Kidney glomerular epithelial cell (primary cell): ENCODE results near the gene POU2AF1.
"Not testable (repeated sequence)": the region's sequence is repeated elsewhere in the genome, so short reads cannot be mapped to it uniquely, and the experiment has no call there.

Experiments used
- DNase-seq: peaks from one replicate; lab custom pipeline; 2025; lab: John Stamatoyannopoulos, UW

Gene POU2AF1

DNA sequence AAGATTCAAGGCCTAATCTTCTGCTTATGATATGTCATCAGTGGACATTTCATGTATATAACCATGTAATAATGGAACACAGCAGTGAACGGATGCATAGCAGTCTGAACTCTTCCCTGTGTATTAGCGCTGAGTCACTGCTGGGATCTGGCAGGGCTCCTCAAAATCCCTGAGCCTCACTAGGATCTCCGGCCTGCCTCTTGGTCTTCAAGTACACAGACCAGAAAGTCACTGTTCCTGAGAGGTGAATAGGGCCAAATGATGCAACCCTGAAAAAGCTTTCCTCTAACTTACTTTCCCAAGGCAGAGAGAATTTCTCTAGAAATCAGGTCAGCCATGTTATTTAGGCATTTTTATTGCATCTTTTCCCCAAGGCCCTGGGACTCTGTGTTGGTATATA, 35.0 kb downstream of the POU2AF1 start:
- DNase-seq, result no peak

DNA sequence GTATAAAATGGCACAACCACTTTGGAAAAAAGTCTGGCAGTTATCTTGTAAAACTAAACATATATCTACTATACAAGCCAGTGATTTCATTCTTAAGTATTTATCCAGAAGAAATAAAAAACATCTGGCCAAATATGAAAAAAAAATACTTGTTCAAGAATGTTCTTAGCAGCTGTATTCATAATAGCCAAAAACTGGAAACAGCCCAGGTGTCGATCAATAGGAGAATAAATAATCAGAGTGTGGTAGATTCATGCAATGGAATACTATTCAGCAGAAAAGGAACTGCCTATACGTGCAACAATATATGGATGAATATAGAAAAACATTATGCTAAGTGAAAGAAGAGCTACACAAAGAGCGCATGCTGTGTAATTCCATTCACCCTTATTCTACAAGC, 36.7 kb downstream of the POU2AF1 start:
- no peak for DNase-seq

DNA sequence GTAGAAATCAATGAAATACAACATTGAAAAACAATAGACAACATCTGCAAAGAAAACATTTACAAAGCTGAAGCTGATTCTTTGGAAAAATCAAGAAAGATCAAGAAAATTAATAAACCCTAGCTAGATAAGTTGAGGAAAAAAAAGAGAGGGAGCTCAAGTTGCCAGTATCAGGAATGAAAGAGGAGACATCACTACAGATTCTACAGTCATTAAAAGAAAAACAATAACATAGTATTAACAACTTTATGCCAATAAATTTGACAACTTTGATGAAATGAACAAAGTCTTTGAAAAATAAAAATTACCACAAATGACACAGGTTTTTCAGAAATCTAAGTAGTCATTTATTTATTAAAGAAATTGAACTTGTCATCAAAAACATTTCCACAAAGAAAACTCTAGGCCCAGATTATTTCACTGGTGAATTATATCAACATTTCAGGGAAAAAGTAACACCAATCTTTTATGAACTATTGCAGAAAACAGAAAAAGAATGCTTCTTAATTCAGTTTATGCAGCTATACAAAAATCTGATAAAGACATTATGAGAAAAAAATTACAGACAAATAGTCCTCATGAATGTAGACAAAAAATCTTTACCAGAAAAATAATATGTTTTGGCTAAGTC, 39.2 kb downstream of the POU2AF1 start:
- DNase-seq, result no peak

DNA sequence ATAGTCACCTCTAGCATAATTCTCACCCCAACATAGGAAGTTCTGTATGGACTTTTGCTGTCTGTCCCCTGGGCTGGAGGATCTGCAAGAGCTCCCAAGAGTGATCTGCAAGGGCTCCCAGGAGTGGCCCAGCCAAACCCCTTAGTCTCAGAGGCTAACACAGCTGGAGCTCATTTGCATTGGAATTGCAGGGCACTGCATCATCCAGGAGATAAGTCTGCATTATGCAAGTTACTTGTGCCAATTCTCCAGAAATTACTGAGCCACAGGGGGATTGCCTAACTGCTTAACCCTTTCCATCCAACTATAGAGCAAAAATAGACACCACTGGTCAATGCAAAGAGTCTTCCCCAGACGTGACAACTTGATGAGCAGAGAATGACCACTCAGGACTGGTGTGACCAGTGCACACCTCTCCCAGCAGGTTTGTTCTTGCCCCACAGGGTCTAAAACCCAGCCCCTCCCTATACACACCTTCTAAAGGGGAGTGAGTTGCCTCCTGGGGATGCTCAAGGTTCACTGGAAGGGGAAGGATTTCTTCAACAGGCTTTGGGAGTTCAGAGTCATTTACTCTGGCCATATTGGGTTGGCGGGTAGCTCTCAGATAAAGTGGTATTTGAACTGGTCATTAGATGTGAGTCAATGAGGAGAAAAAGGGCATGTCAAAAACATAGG, 42.4 kb downstream of the POU2AF1 start:
- no peak for DNase-seq

DNA sequence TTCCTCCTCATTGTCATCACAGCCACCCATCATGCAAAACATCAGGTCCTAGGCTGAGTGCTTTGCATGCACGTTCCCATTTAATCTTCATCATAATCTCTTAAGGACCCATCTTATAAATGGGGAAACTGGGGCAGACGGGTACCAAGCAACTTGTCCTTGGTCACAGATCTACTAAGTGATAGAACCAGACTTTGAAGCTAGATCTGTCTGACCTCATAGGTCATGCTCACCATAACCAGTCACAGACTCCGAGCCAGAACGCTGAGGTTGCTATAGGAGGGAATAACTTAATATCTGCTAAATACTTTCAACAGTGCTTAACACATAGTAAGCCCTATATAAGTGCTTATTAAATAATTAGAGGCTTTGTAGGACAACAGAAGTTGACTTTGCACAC, 43.0 kb downstream of the POU2AF1 start:
- no peak for DNase-seq

DNA sequence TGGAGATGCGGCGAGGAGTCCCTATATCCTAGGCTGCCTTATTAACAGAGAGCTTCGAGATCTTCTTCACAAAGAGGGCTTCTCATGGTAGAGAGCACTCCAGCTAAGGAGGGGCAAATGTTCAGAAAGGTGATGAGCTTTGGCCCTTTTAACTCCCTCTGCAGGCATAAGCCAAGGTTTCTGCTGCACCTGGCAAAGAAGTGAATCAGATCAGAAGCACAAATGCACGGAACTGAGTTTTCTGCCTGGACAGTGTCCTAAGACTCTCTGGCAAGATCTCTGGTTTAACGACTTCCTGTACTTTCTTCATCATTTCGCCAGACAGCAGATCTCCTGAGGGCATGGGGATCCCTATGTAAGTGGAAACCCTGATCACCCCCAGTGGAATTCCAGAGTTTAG, 43.5 kb downstream of the POU2AF1 start:
- DNase-seq, result no peak

DNA sequence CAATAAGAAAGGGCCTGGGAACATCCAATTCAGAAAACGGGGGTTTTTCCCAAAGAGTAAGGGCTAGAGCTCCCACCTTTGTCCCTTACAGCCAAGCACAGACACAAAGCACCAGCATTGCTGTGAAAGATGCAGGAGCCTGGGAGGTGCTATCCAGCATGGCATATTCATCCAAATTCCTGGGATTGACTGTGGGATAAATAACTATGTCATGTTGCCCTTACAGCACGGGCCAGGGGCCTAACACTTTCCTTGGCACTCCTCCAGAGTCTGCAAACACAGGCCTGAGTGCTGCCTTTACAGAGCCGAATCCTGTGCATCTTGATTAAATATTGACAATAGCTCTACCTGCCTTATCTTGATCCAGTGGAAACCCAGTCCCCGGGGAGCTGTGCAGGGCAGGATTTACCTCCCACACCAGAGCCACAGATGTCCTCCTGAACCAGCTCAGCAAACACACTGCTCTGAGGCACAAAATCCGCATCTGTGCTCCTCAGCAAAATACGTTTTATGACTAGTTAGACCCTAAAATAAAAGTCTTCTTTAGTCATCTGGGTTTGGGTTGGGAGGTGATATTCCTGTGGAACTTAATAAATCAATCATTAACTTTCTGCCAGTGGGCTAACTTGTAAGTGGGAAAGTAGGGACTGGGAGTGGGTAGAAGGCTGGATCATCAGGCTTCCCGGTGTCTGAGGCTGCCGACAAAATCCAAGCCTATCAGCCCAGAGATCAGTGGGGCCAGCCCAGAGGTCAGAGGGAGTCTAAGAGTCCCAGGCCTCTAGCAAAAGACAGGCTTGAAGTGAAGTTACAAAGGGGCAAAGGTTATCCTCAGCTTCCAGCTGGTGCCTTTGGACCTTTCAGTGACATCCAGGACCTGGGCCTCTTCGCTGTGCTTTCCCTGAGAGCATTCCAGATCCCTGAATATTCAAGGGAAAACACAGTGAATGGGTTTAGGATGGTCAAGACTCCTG, 44.3 kb downstream of the POU2AF1 start:
- DNase-seq, result no peak

DNA sequence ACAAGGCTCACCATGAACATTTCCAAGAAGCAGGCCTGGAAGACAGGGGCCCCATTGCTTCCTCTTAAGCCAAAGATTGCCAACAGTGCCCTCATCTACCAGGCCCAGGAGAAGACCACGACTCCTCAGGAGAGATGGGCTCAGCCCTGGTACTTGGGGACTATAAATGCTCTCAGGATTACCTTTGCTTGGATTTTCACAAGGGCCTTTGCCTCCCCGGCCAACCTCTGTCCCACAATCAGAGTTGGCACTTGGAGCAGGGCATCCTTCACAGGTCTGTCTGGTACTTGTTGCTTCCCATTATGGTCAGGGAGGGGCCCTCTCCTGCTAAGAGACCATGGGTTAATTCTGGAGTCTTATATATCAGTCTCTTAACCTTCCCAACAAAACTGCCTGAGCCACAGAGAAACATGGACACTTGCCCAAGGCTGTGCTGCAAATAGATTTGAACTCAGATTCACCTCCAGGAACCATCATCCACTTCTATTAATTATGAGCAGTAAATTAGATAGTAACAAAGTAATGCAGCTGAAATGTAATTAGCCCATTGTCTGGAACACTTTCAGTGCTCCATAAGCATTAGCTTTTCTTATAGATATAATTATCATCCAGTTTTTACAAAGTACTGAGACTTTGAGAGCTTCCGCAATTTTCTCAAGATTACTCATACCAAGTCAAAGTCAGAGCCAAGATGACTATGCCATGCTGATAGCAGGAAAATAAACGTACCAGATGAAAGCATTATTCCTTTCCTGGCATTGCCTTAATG, 47.2 kb downstream of the POU2AF1 start:
- DNase-seq, result no peak

DNA sequence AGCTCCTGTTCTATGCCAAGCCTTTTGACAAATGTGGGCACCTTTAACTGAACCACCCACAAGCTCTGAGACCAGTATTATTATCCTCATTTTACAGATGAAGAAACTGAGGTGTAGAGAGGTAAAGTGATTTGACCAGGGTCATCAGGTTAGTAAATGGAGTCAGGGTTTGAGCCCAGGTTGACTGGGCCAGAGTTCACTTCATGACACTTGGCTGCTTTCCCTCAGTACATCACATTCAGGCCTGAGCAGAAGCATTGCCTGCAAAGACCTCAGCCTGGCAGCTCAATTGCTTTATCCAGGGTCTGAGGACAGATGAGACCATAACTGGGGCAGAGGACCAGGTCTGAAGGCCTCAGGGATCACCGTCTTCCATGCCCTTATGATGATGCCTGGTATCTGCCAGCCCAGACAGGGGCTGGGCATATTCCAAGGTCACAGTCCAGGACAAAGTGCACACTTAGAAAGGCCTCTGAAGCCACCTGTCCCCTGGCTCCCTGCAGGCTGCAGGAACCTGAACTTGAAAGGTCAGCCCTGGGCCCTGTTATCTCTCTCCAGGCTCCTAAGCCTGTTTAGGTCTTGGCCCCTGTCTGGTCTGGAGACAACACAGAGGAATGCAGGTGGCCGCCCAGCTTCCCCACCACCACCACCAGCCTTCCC, 48.7 kb downstream of the POU2AF1 start:
- DNase-seq, result no peak

DNA sequence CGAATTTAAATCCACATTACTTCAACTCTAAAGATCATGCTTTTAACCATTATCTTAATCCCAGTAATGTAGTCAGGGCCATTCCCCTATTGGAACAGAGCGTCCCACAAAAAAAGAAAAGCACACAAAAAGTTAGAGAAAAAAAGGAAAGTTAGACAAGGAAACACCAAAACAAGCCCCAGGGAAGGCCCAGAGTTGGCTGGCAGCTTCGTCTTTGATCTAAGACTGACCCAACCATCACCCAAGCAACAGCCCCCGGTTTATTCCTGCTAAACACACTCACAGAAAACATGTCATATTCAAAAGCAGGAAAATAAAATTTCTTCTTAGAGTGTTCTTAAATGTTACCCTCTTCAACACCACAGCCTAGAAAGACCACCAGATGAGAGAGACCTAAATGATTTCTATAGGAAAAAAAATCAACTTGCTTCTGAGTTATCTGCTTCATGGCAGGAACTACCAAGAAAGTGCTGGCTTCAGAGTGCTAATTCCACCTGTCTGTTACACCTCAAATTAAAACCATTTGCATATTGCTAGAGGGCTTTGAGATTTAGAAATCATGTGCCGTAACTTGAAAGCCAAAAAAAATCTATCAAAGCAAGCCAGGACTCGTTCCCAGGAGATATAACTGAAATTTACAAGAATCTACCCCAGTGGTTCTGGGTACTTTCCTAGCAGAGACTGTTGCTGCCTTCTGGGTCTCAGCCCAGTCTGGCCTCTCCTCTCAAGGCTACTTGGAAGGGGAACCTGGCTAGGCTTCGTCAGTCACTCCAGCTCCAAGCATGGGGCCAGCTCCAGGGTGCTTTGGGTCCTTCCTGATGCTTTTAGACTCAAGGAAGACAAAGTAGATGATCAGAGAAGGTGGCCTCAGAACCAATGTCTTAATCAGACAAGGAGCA, 49.5 kb downstream of the POU2AF1 start:
- no peak for DNase-seq

DNA sequence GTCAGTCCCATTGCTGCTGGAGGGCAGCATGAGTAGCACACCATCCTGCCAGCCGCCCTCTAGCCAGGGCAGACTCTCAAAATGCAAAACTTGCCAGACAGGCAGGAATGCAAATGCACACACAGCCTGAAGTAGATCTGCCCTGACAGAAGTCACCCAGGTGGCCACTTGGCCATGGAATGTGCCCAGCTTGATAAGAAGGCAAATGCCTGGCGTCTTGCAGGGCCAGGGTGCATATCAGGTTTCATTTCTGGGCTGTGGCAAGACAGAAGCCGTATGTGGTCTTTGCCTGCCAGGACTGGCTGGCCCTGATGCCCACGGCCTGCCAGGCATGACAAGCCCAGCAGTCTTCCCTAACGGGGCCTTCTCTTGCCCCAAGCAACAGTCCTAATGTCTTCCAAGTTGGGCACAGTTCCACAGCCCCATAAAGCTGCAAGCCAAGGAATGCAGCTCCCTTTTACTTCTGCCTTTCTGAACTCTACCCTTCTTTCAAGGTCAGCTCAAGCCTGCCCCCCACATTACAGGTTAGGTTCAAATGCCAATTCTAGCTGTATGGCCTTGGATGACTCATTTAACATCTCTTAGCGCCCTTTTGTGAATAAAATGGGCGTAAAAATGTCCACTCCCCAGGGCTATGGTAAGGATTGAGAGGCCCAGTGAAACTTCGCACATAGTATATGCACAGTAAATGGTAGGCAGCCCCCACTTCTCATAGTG, 51.0 kb downstream of the POU2AF1 start:
- no peak for DNase-seq

DNA sequence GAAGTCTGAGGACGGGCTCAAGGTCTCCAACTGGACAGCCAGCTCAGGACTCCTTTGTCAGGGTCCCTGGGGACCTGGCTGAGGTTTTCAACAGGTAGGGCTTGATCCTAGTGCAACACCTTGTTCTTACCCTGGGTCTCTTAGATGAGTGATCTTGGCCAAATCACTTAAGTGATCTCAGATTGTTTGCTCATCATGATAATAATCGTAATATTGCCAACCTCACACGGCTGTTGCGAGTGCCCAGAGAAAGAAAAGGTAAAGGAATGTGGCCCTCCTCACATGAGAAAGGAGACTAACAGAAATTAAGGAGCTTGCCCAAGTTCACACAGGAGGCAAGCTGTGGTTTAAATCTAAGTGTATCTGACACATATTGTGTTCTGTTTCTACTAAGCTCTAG, 52.3 kb downstream of the POU2AF1 start:
- DNase-seq, result no peak

DNA sequence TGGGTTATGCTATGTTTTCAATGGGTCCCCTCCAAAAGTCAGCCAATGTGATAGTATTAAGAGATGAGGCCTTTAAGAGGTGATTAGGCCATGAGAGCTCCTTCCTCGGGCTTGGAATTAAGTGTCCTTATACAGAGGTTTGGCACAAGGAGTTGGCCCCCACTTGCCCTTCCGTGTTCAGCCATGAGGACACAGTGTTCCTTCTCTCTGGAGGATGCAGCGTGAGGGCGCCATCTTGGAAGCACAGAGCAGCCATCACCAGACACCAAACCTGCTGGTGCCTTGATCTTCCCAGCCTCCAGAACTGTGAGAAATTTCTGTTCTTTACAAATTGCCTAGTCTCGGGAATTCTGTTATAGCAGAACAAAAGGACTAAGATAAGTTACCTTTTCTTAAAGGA, 53.8 kb downstream of the POU2AF1 start:
- DNase-seq, result no peak

DNA sequence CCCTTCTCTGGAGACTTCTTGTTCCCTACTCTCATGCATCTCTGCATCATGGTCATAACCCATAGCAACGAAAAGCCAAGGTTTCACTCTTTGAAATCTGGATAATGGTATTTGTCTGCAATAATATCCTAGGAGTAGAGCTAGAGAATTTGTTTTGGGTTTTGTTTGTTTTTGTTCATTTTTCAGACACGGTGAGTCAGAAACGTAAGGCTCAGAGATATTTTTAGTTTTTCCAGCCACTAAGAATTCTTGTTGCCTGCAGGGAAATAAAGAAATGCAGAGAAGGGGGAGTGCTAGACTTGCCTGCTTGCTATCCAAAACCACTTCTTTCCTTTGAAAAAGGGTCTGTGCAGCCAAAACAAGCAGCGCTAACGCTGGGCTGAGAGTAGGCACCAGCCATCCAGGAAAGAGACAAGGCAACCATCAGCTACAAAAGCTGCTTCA, 54.8 kb downstream of the POU2AF1 start:
- DNase-seq, result no peak

DNA sequence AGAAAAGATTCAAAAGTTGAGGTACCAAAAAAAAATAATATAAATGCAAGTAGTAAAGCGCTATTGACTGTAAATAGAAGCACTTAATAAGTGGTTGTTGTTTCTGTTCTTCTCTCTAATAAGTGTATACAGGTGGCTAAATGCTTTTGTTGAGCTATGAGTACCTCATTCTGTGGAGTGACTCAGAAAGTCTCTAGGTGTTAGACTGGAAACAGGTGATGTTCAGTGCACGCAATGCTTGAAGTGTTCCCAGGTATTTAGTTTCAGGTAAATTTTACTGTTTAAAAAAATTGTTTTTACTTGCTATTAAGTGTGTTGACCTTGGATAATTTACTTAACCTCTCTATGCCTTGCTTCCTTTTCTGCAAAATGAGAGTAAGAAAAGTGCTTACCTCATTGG, 56.5 kb downstream of the POU2AF1 start:
- DNase-seq, result no peak

DNA sequence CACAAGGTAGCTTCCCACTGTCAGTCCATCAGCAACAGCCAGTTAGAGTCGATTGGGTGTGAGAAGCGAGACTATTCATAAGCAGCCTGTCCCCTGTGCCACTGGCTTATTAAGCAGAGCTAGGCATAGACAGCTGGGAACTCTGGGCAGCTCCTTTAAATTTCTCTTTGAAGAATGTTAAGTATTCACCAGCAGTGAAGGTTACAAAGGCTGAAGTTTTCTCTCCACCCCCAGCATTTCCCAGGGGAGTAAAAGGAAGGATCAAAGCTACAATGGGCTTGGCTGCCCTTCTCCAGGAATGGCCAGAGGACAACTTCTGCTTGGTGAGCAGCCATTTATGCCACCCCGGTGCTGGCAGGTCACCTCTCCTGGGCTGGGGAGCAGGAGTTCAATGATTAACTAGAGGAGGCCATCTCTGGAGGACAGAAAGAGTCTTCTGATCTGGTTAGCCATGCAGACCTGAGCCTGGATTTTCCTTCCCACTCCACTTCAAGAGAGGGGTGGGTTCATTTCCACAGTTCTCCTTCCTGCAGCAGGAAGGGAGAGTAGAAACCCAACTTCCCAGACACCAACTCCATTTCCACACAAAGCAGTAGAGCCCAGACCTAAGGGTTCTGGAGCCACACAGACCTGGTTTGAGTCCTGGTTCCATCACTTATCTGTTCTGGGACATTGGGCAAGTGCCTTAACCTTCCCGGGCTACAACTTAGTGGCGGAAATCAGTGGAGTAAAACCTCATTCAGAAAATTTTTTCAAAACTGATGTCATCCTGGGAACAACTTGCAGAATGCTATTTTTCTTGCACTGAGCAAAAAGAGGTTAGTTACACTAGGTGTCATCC, 58.1 kb downstream of the POU2AF1 start:
- no peak for DNase-seq

DNA sequence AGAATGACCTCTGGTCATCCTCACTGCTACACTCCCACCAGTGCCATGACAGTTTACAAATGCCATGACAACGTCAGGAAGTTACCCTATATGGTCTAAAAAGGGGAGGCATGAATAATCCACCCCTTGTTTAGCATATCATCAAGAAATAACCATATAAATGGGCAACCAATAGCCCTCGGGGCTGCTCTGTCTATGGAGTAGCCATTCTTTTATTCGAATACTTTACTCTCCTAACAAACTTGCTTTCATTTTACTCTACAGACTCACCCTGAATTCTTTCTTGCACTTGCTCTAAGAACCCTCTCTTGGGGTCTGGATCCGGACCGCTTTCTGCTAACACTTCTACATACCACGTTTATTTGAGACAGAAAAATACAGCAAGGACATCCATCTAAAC, 58.9 kb downstream of the POU2AF1 start:
- not testable (repeated sequence) for DNase-seq

DNA sequence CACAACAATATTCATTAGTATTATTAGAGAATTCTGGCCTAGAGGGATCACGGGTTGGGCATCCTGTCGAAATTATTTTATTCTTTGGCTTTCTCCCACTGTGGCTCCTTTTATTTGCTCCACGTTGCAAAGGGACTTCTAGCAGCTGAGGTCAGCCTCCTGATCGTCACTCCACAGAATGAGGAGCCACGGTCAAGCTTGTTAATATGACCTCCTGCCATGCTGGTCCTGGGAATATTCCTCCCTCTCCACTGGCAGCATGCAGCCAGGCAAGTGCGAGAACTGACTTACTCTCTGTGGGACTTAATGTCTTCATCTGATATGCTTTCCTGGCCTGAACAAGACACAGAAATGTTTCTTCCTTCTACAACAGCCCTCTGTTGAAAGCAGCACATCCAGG, 59.8 kb downstream of the POU2AF1 start:
- no peak for DNase-seq

DNA sequence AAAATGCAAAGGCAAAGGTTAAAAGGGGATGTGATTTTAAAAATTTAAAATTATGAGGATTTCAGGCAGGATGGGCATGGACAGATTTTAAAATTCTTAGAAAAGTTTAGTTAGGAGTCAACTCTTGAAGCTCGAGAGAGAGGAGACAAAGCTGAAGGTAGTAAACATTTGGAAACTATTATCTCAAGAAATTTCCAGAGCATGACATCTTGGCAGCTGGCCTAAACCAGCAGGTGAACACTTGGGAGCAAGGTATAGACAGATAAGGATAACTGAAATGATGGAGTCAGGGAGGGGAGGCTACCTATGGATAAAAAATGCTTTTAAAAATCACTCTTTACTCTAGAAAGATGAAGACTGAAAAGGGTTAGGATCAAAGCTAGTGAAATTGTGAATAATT, 67.0 kb downstream of the POU2AF1 start:
- no peak for DNase-seq
